Keratinocyte (primary cell): Measurements from ENCODE around the gene AIP. TPM values are rescaled to one million over a fixed set of nuclear protein-coding genes. Genes with fewer than 3 reads are reported as not detected.

ENCODE experiments used
- DNase-seq: peaks from one replicate; pipeline ENCODE4 v3.0.0-alpha.2; 2011; ENCODE audit warnings: low read depth, missing footprints, low spot score
- FAIRE-seq: peaks from 2 replicates; lab custom pipeline; 2011; peaks lifted over from hg19 to GRCh38; lab: Jason Lieb, UNC
- H2AFZ ChIP-seq: 2 replicates; pipeline ENCODE4 v1.6.0; 2012; ENCODE audit warnings: low read length, control low read depth, inconsistent platforms; ENCODE audit not compliant: control insufficient read depth
- H3K27ac ChIP-seq: 2 replicates; pipeline ENCODE4 v1.5.1; 2011; ENCODE audit warnings: low read length; ENCODE audit not compliant: control insufficient read depth, insufficient read depth
- H3K27me3 ChIP-seq: 3 replicates; pipeline ENCODE4 v1.6.0; 2011; ENCODE audit warnings: low read length; ENCODE audit not compliant: control insufficient read depth, insufficient read depth; ENCODE audit errors: extremely low read depth
- H3K36me3 ChIP-seq, 2 experiments: 2 replicates in 1 of 2; 3 replicates in 1 of 2; pipeline ENCODE4 v1.5.1; 2011; ENCODE audit warnings: low read length in 2 of 2, mild to moderate bottlenecking in 1 of 2; ENCODE audit not compliant: control insufficient read depth in 2 of 2, insufficient read depth in 2 of 2; ENCODE audit errors: extremely low read depth in 1 of 2
- H3K4me1 ChIP-seq: 3 replicates; pipeline ENCODE4 v1.5.1; 2011; ENCODE audit warnings: low read length; ENCODE audit not compliant: control insufficient read depth, insufficient read depth; ENCODE audit errors: extremely low read depth
- H3K4me2 ChIP-seq: 3 replicates; pipeline ENCODE4 v1.6.0; 2011; ENCODE audit warnings: low read depth, low read length; ENCODE audit not compliant: control insufficient read depth, insufficient read depth; ENCODE audit errors: extremely low read depth
- H3K4me3 ChIP-seq, 3 experiments: fragments of 200-600 bp in 1 of 3; sonication (generic) in 1 of 3; 2 replicates in 2 of 3; 3 replicates in 1 of 3; pipeline ENCODE4 v1.5.1; 2011 to 2016; ENCODE audit warnings: low read length in 3 of 3, mild to moderate bottlenecking in 3 of 3, control low read depth in 2 of 3, inconsistent platforms in 1 of 3, low read depth in 1 of 3, mixed read lengths in 1 of 3, mixed run types in 1 of 3, moderate library complexity in 1 of 3; ENCODE audit not compliant: control insufficient read depth in 2 of 3, insufficient read depth in 2 of 3; ENCODE audit errors: extremely low read depth in 1 of 3
- H3K79me2 ChIP-seq: 2 replicates; pipeline ENCODE4 v1.6.0; 2012; ENCODE audit warnings: low read length; ENCODE audit not compliant: control insufficient read depth, insufficient read depth
- H3K9ac ChIP-seq: 3 replicates; pipeline ENCODE4 v1.6.0; 2011; ENCODE audit warnings: low read length; ENCODE audit not compliant: control insufficient read depth, insufficient read depth; ENCODE audit errors: extremely low read depth
- H3K9me1 ChIP-seq: 3 replicates; pipeline ENCODE4 v1.6.0; 2011; ENCODE audit warnings: low read length; ENCODE audit not compliant: control insufficient read depth, insufficient read depth; ENCODE audit errors: extremely low read depth
- H3K9me3 ChIP-seq: 2 replicates; pipeline ENCODE4 v1.5.1; 2012; ENCODE audit warnings: low read depth, low read length; ENCODE audit not compliant: control insufficient read depth
- H4K20me1 ChIP-seq: 3 replicates; pipeline ENCODE4 v1.6.0; 2011; ENCODE audit warnings: low read length; ENCODE audit not compliant: control insufficient read depth, insufficient read depth; ENCODE audit errors: extremely low read depth
- EZH2 ChIP-seq: IDR thresholded peaks from one replicate; pipeline ENCODE4 v1.6.1; 2012; ENCODE audit warnings: inconsistent platforms, mild to moderate bottlenecking, low read length, moderate library complexity
- dilution Hi-C: fragments of 300-500 bp; cut with MboI; formaldehyde crosslinking; loops from one replicate; pipeline ENCODE4 v1.7.0; 2020; ENCODE audit warnings: low sequenced_read_pairs; ENCODE audit not compliant: extremely low pct_ligation_motif_present
- polyA plus RNA-seq, 5 experiments: library from polyadenylated mRNA; depleted of rRNA in 3 of 5; stranded (reverse) in 3 of 5; stranded (forward) in 1 of 5; unstranded in 1 of 5; fragments of >200 nt; gene quantifications; 1 replicate in 1 of 5; 2 replicates in 3 of 5; 3 replicates in 1 of 5; pipeline versions ENCODE4 v1.2.1 to v1.2.3, GENCODE V29; 2011 to 2012; ENCODE audit warnings: missing spikeins in 2 of 5, low read depth in 1 of 5, low replicate concordance in 1 of 5
- TF ChIP-seq, protein P1 (sequence below), 3 experiments: IDR thresholded peaks in 1 of 3; conservative IDR thresholded peaks in 1 of 3; optimal IDR thresholded peaks in 1 of 3; 2 replicates in 2 of 3; 3 replicates in 1 of 3; pipeline versions ENCODE3 to v1.5.1; 2011; ENCODE audit warnings: low read length in 3 of 3, mild to moderate bottlenecking in 3 of 3, moderate library complexity in 2 of 3, control low read depth in 1 of 3, inconsistent platforms in 1 of 3; ENCODE audit not compliant: insufficient read depth in 2 of 3; ENCODE audit errors: extremely low read depth in 1 of 3

Gene AIP
- polyA plus RNA-seq, 1 donor (not counting 4 experiments of a cell fraction or from before 2014, with no cell fraction given) = 32.5 TPM

DNA sequence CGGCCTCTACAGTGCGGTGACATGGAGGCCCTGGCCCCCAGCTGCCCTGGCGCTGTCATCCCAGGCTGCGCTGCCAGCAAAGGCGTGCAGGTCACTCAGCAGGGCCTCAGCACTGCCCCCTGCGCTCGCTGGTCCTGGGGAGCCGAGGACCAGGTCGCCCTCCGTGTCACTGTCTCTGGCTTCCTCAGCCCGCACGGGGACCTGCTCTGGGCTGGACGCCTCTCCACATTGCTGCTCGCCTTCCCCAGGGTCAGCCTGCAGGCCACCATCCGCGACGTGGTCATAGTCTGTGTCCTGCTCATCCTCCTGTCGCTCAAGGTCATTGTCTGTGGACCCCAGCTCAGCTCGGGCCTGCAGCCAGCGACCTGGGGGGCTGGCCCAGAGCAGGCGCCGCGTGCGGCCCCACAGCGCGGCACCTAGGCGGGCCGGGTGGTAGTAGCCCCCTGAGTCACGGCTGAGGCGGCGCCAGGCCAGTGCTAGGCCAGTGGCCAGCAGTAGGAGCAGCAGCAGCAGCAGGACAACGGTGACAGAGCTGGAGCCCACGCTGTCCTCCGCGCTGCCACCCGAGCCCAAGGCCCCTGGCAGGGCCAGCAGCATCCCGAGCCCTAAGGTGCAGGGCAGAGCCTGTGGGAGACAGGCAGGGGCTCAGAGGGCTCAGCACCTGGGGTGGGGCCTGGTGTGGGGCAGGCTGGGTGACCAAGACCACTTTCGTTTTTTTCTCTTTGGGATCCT is 46.9 kb upstream of the AIP start:
- no peaks in the 10 kb centered on the region for H3K9me1 ChIP-seq
- H3K9me3 ChIP-seq = no peaks in the 10 kb centered on the region
- peaks cover 5% of the 10 kb centered on the region for H4K20me1 ChIP-seq
- H3K9ac ChIP-seq = no peak overlapping the region
- no peaks in the 10 kb centered on the region for H3K4me1 ChIP-seq
- no peak overlapping the region for H3K4me3 ChIP-seq
- TF ChIP-seq, protein P1, sequence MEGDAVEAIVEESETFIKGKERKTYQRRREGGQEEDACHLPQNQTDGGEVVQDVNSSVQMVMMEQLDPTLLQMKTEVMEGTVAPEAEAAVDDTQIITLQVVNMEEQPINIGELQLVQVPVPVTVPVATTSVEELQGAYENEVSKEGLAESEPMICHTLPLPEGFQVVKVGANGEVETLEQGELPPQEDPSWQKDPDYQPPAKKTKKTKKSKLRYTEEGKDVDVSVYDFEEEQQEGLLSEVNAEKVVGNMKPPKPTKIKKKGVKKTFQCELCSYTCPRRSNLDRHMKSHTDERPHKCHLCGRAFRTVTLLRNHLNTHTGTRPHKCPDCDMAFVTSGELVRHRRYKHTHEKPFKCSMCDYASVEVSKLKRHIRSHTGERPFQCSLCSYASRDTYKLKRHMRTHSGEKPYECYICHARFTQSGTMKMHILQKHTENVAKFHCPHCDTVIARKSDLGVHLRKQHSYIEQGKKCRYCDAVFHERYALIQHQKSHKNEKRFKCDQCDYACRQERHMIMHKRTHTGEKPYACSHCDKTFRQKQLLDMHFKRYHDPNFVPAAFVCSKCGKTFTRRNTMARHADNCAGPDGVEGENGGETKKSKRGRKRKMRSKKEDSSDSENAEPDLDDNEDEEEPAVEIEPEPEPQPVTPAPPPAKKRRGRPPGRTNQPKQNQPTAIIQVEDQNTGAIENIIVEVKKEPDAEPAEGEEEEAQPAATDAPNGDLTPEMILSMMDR (optimal IDR thresholded peaks at IDR 0.05 in 1 of 3, IDR thresholded peaks at IDR 0.05 in 1 of 3, conservative IDR thresholded peaks at IDR 0.05 in 1 of 3; ENCODE audit: extremely low read depth in 1 of 3, insufficient read depth in 2 of 3, low read length in 3 of 3) = no peak
- TF ChIP-seq EZH2 = no peak
- H3K4me2 ChIP-seq = no peak overlapping the region
- DNase-seq = no peak
- H3K79me2 ChIP-seq = peaks cover 8% of the 10 kb centered on the region
- H3K27ac ChIP-seq = no peak overlapping the region
- H3K36me3 ChIP-seq = peaks cover 35% of the 10 kb centered on the region in 2 experiments
- no peaks in the 10 kb centered on the region for H3K27me3 ChIP-seq
- dilution Hi-C loops = no loop called here
- H2AFZ ChIP-seq = no peak overlapping the region
- FAIRE-seq = no peak

DNA sequence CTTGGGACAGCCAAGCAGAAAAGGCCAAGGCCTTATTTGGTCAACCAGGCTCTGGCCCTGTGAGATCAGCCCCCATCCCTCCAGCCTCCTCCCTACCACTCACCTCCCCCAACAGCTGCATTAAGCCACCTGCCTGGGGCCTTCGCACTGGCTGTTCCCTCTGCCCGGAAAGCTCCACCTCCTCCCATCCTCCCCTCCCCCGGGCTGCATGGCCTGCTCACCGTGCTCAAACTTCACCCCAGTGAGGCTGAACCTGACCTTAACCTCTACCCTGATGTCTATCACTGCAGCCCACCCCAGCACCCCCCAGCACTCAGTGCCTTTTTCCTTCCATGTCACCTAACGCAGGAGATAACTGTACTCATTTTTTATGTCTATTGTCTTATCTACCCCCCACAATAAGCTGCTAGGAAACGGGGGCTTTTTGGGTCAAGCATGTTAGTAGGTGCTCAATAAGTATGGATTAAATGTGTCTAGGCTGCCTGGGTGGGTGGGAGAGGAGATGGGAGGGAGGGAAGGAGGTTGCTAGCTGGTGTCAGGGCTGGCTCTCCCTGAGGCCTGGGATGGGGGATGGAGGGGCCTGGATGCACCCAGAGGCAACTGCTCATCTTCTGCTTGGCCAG is 46.3 kb upstream of the AIP start:
- Histone ChIP-seq H3K27me3 (no peaks in the 10 kb centered on the region), H3K79me2 (peaks cover 5% of the 10 kb centered on the region), H3K4me2 (no peak overlapping the region), H3K9me3 (no peaks in the 10 kb centered on the region), H3K9ac (no peak overlapping the region), H3K9me1 (no peaks in the 10 kb centered on the region), H4K20me1 (peaks cover 5% of the 10 kb centered on the region), H3K27ac (no peak overlapping the region), H2AFZ (no peak overlapping the region), H3K36me3 (peaks cover 28 to 38% of the 10 kb centered on the region in 2 experiments), H3K4me1 (no peaks in the 10 kb centered on the region), H3K4me3 (no peak overlapping the region)
- FAIRE-seq (no peak), DNase-seq (no peak)
- dilution Hi-C loops = no loop called here
- TF ChIP-seq, protein P1 (optimal IDR thresholded peaks at IDR 0.05 in 1 of 3, IDR thresholded peaks at IDR 0.05 in 1 of 3, conservative IDR thresholded peaks at IDR 0.05 in 1 of 3; ENCODE audit: extremely low read depth in 1 of 3, insufficient read depth in 2 of 3, low read length in 3 of 3) = no peak
- TF ChIP-seq EZH2 = no peak
